Kidney capillary endothelial cell (primary cell): ENCODE results near the gene SHISA2.
"Not testable (repeated sequence)": the region's sequence is repeated elsewhere in the genome, so short reads cannot be mapped to it uniquely, and the experiment has no call there.

Source experiments
- DNase-seq: peaks from one replicate; pipeline ENCODE4 v3.0.0-alpha.2; 2018; ENCODE audit warnings: low spot score

The SHISA2 gene

GRCh38 chr13:26051657-26052311, at the start of gene SHISA2:
SHISA2 (minus strand) TSS chr13:26052016; CDS start chr13:26050975, 1,041 bp downstream.
- DNase-seq: peak; percentile 39

DNA sequence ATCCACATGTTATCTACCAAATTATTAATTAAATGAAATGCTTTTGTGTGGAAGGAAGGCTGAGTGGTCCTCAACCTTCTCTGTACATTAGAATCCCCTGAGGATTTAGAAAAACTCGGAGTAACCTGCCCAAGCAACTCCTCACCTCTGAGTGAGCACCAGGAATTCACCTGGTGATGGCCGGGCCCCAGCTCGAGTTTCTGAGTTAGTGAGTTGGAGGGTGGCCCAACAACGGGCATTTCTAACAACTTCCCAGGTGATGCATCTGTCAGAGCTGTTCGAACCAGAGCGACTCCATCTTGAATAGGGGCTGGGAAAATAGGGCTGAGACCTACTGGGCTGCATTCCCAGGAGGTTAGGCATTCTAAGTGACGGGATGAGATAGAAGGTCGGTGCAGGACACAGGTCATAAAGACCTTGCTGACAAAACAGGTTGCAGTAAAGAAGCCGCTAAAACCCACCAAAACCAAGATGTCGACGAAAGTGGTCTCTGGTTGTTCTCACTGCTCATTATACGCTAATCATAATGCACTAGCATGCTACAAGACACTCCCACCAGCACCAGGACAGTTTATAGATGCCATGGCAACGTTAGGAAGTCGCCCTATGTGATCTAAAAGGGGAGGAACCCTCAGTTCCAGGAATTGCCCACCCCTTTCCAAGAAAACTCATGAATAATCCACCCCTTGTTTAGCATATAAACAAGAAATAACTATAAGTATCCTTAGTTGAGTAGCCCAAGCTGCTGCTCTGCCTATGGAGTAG, 44.2 kb upstream of the SHISA2 start:
- DNase-seq: no peak

DNA sequence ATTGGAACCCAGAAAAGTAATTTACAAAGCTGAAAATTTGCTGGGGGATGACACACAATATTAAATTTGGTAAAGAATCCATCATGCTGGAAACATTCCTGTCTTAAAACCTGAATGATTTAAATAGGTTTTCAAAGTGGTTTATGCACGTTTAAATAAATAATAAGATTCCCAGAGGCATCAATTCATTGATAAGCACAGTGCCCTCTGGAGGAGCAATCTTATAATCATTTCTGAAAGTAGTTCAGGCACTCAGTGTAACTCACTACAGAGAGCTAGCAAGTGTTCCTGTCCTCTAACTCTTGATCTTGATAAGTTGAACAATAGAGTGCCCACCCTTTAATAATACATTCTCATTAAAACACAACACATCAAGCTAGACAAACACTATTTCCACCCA, 43.5 kb upstream of the SHISA2 start:
- DNase-seq: no peak

DNA sequence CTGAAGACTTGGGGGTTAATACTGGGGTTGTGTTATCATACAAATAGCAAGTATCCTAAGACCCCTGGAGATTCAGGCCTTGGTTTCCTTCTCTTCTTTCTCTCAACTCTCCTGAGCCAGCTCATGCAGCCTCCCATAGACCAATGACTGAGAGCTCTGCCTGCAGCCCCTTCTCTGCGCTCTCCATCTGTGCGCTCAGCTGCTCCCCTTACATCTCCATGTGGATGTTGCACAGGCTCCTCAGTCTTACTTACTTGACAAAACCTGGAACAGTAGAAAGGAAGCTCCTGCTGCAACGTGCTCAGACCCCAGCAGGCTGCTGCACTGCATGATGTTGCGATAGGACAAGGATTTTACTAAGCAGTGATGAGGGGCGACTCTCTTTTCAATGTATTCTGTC, 25.0 kb upstream of the SHISA2 start:
- DNase-seq: not testable (repeated sequence)

DNA sequence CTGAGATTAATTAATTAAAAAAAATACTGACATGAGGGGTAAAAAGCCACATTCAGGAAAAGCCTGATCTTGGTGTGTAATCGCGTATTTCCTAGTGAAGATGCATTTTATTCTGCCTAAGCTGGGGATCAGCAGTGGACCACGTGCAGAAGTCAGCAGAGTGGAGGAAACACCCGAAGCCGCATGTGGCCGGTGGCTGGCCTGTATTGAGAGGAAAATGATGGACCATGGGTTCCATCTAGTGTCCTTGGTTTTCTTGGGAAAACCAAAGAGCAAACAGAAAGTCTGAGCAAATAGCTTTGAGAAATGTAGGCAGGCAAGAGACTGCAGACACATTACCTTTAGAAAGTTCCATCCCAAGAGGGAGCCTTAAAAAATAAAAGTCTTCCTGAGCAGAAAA, 23.7 kb upstream of the SHISA2 start:
- no peak for DNase-seq

- no peak for DNase-seq
Measured at GRCh38 chr13:26074706-26075105, 22.9 kb upstream of the SHISA2 start.

- not testable (repeated sequence) for DNase-seq
Measured at GRCh38 chr13:26072335-26072734, 20.5 kb upstream of the SHISA2 start.

DNA sequence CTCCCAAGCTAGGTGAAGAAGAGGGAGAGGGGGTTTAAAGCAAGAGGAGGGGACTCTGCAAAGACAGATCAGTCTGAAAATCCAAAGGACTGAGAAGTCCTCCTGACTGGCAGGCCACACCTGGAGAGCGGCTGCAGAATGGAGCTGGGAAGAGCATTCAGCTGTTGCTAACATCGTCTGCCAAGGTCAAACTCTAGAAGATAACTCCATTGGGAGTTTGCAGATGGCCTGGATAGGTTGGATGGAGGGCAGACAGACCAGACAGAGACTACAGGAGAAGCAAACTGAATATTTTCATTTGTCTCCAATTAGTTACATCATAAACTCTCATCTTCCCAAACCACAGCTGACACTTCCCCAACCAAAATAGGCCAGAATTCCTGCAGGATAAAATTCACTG, 19.9 kb upstream of the SHISA2 start:
- DNase-seq: no peak

GRCh38 chr13:26069642-26070041, 17.8 kb upstream of the SHISA2 start:
- not testable (repeated sequence) for DNase-seq

DNA sequence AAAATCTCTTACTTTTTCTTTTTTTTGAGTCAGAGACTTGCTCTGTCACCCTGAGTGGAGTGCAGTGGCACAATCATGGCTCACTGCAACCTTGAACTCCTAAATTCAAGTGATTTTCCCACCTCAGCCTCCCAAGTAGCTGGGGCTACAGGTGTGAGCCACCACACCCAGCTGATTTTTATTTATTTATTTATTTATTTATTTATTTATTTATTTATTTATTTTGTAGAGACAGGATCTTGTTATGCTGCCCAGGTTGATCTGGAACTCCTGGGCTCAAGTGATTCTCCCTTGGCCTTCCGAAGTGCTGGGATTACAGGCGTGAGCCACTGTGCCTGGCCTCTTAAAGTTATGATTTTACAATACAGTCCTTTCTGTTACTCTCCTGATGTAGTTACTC, 16.6 kb upstream of the SHISA2 start:
- not testable (repeated sequence) for DNase-seq

DNA sequence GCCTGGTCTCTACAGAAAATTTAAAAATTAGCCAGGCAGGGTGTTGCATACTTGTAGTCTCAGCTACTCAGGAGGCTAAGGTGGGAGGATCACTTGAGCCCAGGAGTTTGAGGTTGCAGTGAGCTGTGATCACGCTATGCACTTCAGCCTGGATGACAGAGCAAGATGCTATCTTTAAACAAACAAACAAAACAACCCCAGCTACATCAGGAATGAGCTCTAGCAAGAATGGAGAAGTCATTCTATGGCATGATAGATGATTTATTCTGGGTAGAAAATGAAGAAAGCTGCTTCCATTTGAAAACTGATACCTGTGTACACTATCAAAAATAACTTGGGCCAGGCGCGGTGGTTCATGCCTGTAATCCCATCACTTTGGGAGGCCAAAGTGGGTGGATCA, 15.8 kb upstream of the SHISA2 start:
- DNase-seq: no peak

- DNase-seq: not testable (repeated sequence)
Measured at GRCh38 chr13:26066492-26066891, 14.7 kb upstream of the SHISA2 start.

- peak; percentile 52 for DNase-seq
Measured at GRCh38 chr13:26062853-26063444, 11.1 kb upstream of the SHISA2 start.

GRCh38 chr13:26061947-26062346, 10.1 kb upstream of the SHISA2 start:
- peak; percentile 64 for DNase-seq

GRCh38 chr13:26061256-26061655, 9.4 kb upstream of the SHISA2 start:
- no peak for DNase-seq

DNA sequence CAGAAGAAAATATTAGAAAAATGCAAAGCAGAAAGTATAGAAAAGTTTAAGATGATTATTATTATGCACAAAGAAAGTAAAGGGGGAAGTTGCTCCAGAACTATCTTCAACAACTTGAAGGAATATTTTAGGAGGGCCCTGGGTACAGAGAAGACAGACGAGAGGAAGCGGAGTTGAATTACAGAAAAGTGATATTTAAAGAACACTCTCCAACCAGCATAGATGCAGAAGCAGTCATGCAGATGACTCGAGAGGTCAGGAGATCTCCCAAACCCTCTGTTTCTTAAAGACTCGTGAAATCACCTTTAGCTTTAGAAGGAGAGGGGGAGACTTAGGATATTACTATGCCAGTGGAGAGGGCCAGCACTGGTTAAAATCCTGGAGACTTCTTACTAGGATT, 8.5 kb upstream of the SHISA2 start:
- DNase-seq: no peak

DNA sequence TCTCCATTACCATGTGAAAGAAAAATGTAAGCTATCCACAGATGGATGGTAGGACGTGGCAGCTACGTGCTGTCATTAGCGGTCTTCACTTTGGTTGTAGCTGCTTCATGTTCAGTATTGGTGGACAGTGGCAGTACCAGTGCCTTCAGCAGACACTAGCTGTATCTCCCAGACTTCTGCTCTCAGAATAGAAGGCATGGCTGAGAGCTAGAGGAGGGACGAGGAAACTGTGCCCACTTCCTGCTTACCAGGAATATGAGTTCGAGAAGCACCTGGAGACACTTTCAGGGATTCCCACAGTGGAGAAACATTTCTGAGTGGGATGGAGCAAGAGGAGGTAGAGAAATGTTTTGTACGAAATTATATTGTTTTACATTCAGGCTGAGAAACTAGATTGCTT, 6.9 kb upstream of the SHISA2 start:
- no peak for DNase-seq

DNA sequence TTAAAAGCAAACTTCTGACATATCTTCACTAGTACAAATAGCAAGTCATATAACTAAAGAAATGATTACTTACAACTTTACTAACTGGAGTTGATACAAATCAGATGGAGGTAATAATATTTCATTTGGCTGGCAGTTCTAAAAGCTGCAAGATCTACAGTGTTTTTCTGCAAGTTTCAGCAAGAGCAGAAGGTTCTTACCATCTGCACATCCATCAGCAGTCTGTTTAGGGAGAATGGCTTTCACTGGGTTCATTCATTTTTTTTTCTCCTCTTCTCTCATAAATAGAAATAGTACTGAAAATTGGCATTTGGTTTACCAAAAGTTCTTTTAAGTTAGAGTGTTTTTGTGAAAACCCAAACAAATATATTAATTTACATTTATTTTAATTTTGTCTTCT, 3.1 kb upstream of the SHISA2 start:
- DNase-seq: no peak

DNA sequence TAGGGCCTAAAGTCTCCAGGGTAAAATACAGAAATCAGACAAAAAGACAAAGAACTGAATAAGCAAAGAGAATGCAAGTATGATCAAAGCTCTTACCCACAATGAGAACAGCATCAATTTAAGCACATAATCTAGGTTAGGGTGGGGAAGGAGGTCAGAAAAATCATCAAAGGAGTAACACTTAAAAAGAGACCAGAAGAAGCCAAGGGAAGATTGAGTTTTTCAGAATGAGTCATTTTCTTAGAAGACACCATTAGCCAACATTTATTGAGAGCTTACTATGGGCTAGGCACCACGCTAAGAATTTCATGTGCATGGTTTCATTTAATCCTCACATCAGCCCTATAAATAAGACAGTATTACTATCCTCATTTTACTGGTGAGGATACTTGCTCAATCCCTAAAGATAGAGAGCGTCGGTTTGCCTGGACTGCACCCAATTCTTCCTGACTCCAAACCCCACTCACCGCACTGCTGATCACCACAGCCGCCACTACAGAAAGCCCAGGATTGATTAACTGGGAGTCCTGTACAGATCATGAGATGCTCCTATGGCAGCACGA, 1.7 kb upstream of the SHISA2 start:
- no peak for DNase-seq

GRCh38 chr13:26052337-26052736, 521 bp upstream of the SHISA2 start:
- DNase-seq: no peak

DNA sequence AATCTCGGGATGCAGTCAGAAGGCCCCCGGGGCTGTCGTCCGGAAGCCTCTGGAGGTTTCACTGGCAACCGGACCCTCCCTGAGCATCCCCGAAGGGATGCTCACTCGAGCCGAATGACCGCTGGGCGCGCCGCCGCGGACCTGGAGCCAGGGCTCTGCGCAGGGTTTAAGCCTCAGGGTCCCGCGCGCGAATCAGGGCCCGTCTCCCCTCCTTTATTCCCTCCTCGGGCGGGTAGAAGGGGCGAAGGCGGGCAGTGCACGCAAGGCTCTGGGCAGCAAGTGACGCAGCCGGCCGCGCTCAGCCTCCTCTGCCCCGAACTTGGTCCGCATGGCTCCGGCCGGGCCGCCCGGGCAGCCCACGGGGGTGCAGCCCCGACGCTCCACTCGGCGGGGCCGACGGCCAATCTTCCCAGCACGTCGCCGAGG, 572 bp downstream of the SHISA2 start:
- DNase-seq: no peak

- DNase-seq: peak; percentile 30
Measured at GRCh38 chr13:26050568-26051230, 1.1 kb downstream of the SHISA2 start.
